Activated CD8-positive, alpha-beta memory T cell treated with anti-CD3 and anti-CD28 coated beads, Interleukin-2, amount 50 U/mL, for 4 hours (primary cell): ENCODE measurements around the gene LCE1B.

Experiments
- DNase-seq: peaks from one replicate; pipeline ENCODE4 v3.0.0-alpha.2; 2020

LCE1B gene

DNA sequence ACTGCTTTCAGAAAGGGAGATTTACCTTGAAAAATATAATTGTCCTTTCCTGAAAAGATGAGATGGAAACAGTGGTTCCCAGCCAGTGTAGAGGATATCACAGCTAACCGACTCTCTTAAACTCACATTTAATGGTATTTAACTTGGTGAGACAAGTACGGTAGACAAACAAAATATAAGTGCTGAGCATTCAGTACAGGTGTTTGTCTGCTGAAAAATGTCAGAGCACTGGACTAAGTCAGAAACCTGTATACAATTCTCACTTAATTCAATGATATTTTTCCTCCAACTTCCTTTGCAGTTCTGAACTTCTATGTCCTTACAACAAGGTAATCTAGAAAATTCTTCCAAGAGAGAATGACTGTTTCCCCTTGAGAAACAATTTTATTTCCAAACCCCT lies at the start of gene LCE1B:
TSS of gene LCE1B (plus strand) at position 301 of the 400 bp plus-strand sequence. CDS start 476 bp downstream, outside the sequence.
- no peak for DNase-seq

GRCh38 chr1:152768847-152769533 lies 42.8 kb upstream of the LCE1B start:
- no peak for DNase-seq

GRCh38 chr1:152770411-152770810 lies 41.4 kb upstream of the LCE1B start:
- DNase-seq: no peak

GRCh38 chr1:152774875-152775274 lies 36.9 kb upstream of the LCE1B start, which contains the start of gene LCE1F:
TSS of gene LCE1F (plus strand) at chr1:152775140. CDS start at chr1:152776372, 1,232 bp downstream.
- no peak for DNase-seq

DNA sequence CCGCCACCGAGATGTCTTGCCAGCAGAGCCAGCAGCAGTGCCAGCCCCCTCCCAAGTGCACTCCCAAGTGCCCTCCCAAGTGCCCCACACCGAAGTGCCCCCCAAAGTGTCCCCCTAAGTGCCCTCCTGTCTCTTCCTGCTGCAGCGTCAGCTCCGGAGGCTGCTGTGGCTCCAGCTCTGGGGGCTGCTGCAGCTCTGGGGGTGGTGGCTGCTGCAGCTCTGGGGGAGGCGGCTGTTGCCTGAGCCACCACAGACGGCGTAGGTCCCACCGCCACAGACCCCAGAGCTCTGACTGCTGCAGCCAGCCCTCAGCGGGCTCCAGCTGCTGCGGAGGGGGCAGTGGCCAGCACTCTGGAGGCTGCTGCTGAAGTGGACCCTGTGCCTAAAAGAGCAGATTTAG lies 35.4 kb upstream of the LCE1B start:
- no peak for DNase-seq

GRCh38 chr1:152777510-152778137 lies 34.1 kb upstream of the LCE1B start:
- DNase-seq: no peak

DNA sequence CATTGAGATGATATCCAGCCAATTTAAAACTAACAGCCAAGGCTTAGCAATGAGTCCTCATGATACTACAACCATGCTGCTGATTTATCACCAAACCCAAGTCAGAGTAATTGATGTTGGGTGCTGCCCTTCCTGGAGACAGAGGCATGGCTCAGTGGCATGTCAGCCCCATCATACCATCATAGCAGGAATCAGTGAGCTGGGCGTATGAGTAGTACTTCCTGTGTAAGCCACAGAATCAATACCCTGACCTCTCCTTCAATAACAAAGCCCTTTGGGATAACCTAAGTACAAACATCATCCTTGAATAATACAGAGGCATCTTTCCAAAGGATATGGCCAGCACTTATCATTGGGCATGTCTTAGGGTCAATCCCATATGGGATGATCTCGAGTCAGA lies 28.7 kb upstream of the LCE1B start:
- no peak for DNase-seq

DNA sequence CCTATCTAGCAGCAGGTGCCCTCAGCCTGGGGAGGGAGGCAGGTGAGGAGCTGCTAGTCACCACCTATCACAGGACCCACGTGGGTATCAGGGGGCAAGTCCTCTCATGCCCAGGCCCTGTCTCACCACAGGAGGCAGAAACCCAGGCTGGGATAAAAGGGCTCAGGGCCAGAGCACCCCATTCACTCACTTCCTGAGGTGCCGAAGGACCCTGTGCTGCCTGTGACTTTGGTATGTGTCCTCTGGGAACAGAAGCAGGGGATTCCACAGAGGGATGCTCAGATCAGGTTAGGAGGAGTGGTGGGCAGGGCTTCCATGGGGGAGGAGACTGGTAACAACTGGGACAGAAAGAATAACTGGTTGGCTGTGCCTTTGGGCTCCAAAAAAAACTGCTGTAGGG lies 25.7 kb upstream of the LCE1B start, which contains the start of gene LCE1E:
TSS of gene LCE1E (plus strand) at position 181 of the 400 bp plus-strand sequence. CDS start 1,043 bp downstream, outside the sequence.
- no peak for DNase-seq

DNA sequence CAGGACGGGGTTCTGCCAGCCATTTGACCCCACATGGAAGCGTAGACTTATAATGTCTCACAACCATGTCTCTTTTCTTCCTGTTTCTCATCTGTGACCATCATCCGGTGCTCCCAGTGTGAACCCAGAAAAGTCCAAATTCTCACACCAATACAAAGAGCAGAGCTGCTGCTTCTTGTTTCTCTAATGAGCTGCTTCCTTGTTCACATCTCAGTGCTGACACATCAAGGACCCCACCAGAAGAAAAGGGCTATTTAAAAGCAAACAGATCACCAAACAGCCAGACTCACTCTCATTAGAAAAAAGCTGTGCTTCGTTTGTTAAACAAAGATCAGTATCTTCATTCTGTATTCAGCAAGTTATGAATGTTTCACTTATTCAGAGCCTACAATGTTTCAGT lies 16.1 kb upstream of the LCE1B start:
- DNase-seq: no peak

DNA sequence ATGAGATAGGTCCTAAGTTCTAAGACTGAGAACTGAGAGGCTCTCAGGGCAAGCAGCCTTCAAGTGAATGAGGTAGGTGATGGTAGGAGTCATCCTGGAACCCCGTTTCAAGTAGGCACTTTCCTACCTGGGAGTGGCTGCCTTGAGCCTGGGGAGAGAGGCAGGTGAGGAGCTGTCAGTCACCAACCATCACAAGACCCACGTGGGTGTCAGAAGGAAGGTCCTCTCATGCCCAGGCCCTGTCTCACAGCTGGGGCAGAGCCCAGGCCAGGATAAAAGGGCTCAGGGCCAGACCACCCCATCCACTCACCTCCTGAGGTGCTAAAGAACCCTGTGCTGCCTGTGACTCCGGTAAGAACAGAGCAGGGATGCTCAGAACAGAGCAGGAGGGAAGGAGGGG lies 15.3 kb upstream of the LCE1B start, which contains the start of gene LCE1D:
TSS of gene LCE1D (plus strand) at position 301 of the 400 bp plus-strand sequence. CDS start 1,074 bp downstream, outside the sequence.
- no peak for DNase-seq

GRCh38 chr1:152801333-152801732 lies 10.4 kb upstream of the LCE1B start:
- DNase-seq: no peak

DNA sequence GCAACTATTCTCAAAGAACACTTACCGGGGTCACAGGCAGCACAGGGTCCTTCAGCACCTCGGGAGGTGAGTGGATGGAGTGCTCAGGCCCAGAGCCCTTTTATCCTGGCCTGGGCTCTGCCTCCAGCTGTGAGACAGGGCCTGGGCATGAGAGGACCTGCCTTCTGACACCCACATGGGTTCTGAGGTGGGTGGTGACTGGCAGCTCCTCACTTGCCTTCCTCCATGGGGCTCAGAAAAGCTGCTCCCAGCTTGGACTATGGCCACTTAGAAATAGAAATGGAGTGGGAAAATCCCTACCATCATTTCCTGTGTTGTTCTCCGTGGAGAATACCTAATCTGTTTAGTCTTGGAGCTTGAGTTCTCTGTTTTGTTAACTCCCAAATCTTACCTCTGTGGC lies 5.2 kb upstream of the LCE1B start, which contains the start of gene LCE1C:
TSS of gene LCE1C (minus strand) at position 76 of the 400 bp plus-strand sequence. CDS start 1,173 bp downstream, outside the sequence.
- DNase-seq: no peak

DNA sequence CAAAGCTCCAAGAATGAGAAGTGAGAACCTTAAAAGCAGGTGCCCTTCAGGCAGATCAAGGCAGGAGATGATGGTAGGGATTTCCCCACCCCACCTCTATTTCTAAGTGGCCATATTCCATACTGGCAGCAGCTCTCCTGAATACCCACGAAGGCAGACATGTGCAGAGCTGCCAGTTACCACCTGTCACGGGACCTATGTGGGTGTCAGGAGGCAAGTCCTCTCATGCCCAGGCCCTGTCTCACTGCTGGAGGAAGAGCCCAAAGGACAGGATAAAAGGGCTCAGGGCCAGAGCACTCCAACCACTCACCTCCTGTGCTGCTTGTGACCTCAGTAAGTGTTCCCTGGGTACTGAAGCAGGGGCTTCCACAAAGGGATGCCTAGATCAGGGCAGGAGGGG lies 721 bp upstream of the LCE1B start:
- DNase-seq: no peak

DNA sequence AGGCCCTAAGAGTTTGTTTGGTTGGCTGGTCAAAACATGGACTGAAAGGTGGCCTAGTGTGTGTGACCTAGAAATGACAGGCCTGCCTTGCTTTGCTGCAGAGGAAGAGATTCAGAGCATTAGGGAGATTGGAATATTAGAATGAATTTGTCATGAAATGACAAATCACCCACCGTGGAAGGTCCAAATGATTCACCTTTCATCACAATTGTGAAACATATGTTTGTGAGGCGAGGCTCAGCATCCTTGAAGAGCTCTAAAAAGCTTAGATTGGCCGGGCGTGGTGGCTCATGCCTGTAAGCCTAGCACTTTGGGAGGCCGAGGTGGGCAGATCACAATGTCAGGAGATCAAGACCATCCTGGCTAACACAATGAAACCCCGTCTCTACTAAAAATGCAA lies 5.5 kb downstream of the LCE1B start:
- DNase-seq: no peak

DNA sequence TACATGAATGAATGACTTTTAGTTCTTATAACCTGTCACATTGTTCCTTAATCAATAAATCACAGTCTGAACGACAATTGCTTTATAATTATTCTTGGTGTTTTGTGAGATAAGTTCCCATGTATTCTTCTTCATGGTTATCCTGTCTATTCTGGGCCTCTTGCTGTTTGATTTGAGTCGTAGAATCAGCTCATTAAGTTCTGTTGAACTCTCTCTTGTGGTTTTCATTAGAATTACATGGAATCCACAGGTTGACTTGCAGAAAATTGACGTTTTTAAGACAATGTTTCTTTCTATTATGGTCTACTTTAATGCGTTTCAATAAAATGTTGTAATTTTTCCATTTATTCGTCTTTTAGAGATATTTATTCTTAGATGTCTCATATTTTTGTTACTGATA lies 11.5 kb downstream of the LCE1B start:
- no peak for DNase-seq

DNA sequence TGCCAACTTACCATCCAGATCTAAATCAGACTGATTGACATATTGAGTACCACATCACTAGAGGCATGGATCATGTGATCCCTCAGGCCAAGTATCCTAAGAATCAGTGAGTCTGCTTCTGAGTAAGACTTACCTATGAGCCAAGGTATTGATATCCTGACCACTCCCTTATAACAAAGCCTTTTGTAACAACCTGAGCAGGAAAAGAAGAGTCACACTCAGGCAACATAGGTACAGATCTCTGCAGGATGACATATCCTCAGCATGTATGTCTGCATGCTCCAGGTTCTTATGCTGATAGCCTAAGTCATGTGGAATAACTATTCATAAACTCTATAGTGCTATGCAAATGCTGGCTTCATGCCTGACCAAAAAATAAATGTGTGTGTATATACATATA lies 13.2 kb downstream of the LCE1B start:
- DNase-seq: no peak

DNA sequence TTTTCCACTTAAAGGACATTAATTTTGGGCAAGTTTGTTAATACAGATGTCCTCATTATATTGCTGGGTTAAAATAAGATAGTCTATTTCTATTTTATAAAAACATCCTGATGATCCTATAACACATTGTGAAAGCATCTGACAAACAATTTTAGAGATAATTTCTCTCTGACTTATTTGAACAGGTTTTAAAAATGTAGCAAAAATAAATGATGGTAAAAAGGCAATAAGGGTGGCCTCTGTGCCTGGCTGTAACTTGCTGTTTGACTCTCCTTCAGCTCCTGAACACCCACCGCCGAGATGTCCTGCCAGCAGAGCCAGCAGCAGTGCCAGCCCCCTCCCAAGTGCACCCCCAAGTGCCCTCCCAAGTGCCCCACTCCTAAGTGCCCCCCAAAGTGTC lies 15.4 kb downstream of the LCE1B start, which contains the start of gene LCE1A:
TSS of gene LCE1A (plus strand) at position 301 of the 400 bp plus-strand sequence. CDS start at position 301, 0 bp downstream.
- DNase-seq: no peak

GRCh38 chr1:152836870-152837269 lies 25.1 kb downstream of the LCE1B start:
- no peak for DNase-seq

GRCh38 chr1:152842556-152842955 lies 30.8 kb downstream of the LCE1B start, which contains the start of gene LCE6A:
TSS of gene LCE6A (plus strand) at chr1:152842856. CDS start at chr1:152843521, 665 bp downstream.
- DNase-seq: no peak

- no peak for DNase-seq
Observed at GRCh38 chr1:152855661-152856060, 43.9 kb downstream of the LCE1B start.

DNA sequence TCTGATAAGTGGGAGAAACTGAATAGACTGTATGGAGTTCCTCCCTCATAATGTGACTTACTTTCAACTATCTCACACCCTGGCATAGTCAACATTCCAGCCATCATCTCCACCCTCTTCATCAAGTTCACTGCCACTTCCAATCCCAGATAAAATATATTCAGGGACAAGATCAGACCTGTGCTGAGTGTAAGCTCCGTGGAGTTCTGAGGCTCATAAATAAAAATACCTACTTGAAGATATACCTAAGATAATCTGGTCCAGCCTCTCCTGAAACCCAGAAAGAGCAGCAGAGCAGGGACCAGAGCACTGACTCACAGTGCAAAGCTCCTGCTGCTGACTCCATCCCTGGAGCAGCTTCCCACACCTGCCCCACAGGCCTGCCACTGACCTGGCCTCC lies 46.3 kb downstream of the LCE1B start:
- no peak for DNase-seq

DNA sequence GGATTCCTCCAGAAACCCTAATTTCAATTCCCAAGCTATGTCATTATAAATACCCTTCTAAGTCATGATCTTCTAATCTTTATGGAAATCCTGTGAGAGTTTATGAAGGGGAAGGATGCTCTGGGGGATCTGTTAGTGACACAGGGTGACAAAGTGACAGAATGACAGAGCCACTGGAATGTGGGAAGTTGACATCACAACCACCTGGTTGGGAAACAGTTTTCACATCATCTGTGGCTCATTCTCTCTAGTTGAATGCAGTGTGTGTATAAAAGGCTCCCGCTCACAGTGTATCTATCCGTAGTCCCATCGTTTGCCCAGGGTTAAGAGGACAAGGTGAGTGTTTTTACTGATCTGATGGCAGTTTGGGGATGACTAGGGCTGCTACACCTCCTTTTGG lies 47.9 kb downstream of the LCE1B start, which contains the start of gene LCE7A:
TSS of gene LCE7A (plus strand) at position 301 of the 400 bp plus-strand sequence. CDS start 702 bp downstream, outside the sequence.
- DNase-seq: no peak

DNA sequence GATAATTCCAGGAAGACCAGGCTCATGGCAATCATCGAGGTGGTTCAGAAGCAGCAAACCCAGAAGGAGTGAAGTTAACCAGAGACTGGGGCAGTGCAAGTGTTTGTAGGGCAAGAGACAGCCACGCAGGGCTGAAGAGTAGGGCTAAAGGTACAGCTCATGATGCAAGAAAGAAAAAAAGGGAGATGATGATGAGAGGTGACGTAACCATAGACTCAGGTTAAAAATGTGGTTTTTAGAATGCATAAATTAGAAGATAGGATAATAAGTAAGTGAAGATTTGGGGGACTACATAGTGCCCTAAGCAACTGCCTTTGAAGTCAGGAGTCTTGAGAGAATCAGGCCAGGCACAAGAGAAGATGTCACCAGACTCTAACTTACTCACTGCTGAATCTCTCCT lies 48.4 kb downstream of the LCE1B start:
- no peak for DNase-seq

- no peak for DNase-seq
Observed at GRCh38 chr1:152861374-152861773, 49.6 kb downstream of the LCE1B start.
